Central memory CD4-positive, alpha-beta T cell (primary cell): ENCODE data around the gene IL10RA.
"Not testable (repeated sequence)": the region's sequence is repeated elsewhere in the genome, so short reads cannot be mapped to it uniquely, and the experiment has no call there.

Experiments
- DNase-seq: peaks from one replicate; pipeline ENCODE4 v3.0.0; 2022

The IL10RA gene

DNA sequence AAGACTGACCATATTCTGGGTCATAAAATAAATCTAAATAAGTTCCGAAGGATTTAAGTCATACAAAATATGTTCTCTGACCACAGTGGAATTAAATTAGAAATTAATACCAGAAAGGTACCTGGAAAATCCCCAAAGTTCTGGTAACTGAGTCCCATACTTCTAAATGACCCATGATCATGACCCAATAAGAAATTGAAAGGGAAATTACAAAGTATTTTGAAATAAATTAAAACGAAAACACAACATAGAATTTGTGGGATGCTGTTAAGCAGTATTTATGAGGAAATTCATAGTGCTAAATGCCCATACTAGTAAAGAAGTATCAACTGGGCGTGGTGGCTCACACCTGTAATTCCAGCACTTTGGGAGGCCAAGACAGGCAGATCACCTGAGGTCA is 23.4 kb upstream of the IL10RA start:
- DNase-seq: no peak

DNA sequence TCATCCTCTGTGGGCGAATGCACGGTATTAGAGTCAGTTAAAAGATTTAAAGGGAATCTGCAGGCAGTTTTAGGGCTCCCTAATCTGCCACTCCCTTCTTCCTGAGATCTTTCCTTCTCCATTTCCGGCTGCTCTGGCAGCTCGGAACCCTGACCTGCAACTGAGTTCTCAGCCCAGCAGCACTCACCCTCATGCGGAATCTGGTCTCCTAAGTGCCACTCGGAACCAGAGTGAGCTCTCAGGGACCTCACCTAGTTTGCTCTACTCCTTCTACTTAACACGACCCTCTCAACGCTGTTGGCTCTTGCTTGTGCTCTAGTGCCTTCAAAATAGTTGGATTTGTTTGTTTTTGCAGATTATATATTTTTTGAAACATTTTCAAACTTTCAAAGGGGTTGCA is 19.3 kb upstream of the IL10RA start:
- DNase-seq: no peak

DNA sequence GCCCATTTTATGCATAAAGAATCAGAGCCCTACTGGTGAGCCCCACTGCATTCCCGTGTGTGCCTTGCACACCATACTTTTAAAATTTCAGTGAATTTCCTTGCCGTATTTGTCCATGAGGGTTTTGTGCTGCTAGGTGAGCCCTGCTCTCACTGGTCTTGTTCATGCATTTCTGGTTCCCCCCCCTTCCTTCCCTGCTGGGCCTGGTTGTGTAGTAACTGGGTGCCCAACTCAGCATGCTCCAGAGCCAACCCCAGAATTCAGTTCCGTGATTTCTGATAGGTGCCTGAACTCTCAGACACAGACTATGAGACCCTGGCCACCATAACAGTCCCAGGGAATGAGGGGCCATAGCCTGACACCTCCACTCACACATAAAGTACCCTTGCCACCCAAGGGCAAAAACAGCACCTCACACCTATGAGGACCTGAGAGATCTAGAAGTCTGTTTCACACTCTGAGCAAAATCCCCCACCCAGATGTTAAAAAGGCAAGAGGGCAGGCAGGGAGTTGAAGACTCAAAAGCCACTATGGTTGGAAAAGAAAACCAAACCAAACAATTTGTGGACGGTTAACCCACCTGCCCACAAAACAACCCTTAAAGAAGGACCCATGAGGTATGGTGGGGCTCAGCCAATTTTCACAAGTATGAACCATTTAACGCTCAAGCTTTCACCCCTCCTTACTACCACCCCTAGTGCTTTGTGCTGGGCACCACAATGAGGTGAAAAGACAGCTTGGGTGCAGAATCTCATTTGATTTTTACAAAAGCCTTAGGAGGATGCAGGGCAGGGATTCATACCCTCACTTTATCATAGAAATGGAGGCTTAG is 16.8 kb upstream of the IL10RA start:
- no peak for DNase-seq

DNA sequence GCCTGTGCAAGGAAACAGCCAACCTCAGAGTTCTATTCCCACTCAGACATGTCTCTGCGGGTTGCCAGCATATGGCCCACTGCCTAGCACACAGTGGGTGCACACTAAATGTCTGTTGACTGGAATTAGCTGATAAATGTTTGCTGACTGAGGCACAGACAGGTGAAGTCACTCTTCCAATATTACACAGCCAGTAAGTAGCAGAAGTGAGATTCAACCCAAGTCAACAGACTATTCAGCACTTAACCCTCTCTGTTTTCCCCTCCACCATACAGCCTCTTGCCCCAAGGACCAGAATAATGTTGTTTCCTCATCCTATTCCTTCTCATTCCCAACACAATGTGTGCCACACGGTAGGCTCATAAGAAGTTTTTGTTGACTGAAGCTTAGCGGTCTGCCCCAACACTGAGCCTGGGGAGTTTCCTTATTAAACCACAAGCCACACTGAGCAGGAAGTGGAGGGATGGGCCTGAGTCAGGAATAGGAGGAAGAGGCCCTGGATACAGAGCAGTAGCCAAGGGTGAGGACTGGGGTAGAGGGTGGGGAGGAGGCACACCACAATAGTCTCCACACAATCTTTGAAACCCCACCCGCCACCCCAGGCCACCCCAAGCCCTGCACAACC is 15.7 kb upstream of the IL10RA start:
- DNase-seq: peak; percentile 48

DNA sequence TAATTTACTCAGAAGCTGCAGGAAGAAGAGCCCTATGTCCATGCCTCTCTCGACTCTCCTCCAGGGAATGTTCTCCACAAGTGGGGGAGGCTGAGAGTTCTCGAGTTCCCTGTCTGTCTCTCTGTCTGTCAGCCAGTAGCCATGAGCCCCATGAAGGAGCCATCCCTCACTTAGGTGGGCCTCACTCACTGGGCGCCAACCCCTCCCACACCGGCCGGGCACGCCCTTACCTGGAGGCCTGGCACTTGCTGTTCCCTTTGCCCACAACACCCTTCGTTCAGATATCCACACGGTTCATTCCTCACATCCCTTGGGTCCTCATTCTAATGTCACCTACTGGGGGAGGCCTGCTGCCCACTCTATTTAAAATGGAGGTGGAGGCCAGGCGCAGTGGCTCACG is 14.2 kb upstream of the IL10RA start:
- no peak for DNase-seq

DNA sequence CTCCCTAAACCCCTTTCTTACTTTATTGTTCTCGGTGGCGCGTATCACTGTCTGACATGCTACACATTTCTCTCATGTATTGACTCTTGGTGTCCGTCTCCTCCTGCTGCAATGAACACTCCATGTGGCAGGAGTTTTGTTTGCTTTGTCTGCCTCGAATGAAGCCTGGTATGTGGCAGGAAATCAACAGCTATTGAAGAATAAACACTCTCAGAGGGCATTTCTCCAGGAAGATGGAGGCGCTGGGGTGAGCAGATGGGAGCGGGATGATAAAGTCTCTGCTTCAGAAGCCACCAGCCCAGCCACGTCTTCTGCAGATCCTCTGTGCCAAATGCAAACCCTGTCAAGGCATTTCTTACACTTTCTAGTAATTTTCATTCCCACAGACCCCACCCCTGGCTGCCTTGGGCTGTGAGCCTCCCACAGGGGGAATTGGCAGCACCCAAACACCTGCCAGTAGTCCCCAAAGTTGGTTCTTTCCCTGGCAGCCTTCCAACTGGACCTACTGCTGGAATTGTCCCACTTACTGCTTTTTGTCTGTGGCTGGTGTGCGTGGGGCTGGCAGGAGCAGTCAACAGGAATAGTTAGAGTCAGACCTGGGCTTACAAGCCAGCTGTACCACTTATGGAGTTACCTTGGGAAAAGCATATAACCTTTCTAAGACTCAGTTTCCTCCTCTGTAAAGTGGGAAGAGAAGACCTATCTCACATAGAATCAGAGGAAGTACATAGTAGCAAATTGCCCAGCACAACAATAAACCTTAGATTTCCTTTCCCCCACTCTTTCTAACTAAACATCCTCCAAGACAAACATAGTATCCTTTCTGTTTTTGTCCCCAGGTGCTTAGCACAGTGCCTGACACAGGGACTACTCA is 13.3 kb upstream of the IL10RA start:
- no peak for DNase-seq

DNA sequence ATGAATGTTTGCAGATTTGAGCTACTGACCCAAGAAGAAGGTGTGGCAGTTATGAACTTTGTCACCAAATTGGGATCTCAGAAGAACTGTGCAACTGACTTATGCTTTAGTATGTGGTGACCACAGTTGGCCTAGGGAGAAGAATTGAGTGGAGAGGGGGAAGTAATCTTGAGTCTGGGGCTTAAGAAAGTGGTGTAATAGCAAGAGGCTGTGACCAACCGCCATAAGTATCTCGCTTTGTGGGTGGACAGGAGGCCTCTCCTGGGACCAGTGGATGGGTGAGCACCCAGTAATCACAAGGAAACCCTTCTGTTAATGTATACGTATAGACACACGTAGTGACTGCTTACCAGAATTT is 12.7 kb upstream of the IL10RA start:
- DNase-seq: no peak

DNA sequence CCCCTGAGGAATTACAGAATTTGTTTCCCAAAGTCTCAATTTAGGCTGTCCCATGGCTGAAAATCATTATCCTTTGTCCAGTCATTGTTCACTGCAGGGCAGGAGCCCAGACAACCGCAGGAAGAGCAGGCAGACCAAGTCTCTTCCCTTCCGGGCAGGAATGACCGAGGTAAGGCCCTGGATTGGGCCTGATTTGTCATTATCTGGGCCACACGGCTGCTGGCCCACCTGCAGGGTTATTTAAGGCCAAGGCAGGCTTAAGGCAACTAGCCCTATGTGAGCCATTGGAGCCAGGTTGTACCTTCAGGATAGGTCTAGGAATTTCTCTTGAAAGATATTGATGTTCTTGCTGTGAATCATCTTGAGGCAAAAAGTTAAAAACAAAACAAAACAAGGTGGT is 9.7 kb upstream of the IL10RA start:
- no peak for DNase-seq

DNA sequence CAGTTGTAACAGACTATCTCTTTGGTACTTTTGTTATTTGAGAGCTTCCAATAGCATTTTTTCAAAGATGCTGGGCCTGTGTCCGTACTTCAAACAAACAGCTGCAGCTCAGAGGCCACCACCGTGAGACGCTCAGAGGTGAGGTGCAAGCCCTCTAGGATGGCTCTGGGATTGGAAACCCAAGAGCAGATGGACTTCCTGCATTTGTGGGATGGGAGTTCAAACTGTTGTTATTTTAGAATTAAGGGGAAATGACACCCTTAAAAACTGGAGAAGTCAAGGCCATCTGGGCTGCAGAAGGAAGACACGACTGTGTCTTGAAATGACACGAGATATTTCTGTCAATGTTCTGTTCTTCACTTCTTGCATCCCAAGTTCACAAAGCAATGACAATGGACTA is 9.2 kb upstream of the IL10RA start:
- no peak for DNase-seq

DNA sequence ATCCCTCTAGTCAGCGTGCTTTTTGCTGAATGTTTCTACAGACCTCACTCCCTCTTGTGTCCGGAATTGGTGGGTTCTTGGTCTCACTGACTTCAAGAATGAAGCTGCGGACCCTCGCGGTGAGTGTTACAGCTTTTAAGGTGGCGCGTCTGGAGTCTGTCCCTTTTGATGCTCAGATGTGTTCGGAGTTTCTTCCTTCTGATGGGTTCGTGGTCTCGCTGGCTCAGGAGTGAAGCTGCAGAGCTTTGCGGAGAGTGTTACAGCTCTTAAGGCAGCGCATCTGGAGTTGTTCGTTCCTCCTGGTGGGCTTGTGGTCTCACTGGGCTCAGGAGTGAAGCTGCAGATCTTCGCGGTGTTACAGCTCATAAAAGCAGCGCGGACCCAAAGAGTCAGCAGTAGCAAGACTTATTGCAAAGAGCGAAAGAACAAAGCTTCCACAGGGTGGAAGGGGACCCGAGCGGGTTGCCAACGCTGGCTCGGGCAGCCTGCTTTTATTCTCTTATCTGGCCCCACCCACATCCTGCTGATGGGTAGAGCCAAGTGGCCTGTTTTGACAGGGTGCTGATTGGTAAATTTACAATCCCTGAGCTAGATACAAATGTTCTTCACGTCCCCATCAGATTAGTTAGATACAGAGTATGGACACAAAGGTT is 8.5 kb upstream of the IL10RA start:
- DNase-seq: not testable (repeated sequence)

DNA sequence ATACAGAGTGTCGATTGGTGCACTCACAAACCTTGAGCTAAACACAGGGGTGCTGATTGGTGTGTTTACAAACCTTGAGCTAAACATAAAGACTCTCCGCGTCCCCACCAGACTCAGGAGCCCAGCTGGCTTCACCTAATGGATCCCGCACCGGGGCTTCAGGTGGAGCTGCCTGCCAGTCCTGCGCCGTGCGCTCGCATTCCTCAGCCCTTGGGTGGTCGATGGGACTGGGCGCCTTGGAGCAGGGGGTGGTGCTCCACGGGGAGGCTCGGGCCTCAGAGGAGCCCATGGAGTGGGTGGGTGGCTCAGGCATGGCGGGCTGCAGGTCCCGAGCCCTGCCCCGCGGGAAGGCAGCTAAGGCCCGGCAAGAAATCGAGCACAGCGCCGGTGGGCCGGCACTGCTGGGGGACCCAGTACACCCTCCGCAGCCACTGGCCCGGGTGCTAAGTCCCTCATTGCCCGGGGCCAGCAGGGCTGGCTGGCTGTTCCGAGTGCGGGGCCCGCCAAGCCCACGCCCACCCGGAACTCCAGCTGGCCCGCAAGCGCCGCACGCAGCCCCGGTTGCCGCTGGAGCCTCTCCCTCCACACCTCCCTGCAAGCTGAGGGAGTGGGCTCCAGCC is 7.8 kb upstream of the IL10RA start:
- not testable (repeated sequence) for DNase-seq

DNA sequence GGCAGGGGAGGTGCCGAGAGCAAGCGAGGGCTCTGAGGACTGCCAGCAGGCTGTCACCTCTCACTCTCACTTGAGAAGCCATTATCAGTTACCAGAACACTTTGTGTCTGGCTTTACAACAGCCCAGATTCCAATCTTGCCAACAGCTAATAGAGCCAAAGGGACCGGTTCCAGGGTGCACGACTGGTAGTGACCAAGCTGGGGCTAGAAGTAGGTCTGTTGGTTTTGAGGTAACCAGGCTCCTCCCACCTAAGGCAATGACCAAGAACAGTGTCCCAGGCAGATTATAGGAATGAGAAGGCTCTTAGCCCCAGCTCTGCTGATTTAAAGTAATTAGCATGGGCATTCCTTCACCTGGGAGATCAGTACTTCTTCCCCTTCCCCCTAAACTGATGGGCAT is 7.2 kb upstream of the IL10RA start:
- no peak for DNase-seq

DNA sequence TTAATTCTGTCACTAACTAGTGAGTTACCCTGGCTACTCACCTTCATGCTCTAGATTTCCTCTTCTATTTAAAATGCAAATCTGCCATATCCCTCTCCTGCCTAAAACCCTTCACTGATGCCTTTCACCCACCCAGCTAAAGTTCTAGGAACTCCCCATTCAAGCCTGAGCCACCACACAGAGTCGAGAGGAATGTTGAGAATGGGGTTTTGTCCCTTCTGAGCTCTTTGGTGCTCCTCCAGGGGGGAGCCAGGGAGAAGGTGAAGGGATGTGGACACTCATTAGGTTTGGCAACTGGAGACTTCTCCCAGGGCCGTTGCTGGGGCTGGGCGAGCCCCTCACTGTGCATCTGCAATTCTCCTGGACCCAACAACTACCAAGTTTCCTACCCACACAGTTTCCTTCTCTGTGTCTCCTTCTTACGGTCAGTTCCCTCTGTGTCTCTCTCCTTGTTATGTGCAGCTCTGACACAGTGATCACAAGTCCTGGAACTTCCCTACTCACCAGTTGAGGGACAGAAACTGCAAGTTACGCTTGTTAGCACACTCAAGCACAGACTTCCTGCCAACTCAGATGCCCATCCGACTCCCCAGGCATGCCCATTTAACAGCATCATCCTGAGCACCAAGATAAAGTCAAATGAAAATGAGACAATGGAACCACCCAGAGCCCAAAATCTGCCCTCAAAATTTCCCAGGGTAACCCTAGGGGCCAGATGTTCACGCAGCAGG is 6.5 kb upstream of the IL10RA start:
- no peak for DNase-seq

DNA sequence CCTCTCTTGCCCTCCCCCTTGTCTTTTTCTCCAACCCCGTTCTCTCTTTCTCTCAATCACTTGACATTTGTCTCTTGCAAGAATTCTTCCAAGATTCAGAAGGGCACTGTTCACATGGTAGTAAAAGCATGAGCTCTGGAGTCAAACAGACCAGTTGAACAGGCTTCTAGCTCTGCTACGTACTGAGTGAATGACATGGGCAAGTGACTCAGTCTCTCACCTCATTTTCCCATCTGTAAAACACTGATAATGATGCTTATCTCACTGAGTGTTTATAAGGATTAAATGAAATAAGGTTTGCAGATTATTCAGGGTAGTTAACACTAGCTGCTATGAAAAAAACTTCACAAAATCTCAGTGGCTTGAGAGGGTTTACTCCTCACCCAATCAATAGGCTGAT is 5.9 kb upstream of the IL10RA start:
- DNase-seq: no peak

DNA sequence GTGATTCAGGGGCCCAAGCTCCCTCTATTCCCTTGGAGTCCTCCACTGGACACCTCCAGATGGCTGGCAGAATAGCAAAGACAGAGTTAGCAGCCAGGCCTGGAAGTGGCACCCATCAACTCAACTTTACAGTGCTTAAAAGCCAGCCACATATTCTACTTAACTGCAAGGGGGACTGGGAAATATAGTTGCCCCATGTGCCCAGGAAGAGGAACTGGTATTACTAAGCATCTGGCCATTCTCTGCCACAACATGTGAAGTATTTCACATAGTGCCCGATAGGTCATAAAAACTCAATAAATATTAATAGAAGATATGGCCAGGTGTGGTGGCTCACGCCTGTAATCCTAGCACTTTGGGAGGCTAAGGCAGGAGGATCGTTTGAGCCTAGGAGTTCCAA is 5.5 kb upstream of the IL10RA start:
- no peak for DNase-seq

DNA sequence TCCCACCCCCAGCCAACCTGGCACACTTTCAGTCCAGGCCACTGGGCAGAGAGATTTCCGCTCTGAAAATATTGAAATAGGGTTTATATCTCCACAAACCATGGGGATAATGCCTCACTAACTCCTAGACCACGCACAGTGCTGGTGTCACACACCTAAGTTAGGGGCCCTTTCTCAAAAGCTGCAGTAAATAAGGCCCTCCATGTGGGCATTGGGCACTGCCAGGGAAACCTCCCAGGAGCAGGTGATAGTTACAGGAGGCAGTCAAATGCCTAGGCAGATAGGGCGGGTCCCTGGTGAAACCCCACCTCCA is 3.1 kb upstream of the IL10RA start:
- DNase-seq: no peak

DNA sequence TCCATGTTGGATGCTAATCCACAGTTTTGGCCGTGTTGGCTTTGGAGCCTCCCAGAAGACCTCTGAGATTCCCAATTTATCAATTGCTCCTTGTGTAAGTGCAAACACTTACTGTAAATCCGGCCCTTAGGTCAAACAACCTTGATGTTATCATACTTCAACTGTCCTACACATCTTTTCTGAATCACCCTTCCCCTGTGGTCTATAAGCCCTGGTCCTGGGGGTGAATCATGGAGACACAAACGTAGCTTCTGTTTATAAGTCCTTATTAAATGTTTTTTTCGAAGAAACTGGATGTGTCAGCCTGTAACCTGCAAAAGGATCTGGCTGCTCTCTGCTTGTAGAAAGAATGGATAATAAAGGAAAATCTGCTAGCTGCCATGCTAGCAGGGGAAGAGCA is 1.7 kb upstream of the IL10RA start:
- DNase-seq: no peak

DNA sequence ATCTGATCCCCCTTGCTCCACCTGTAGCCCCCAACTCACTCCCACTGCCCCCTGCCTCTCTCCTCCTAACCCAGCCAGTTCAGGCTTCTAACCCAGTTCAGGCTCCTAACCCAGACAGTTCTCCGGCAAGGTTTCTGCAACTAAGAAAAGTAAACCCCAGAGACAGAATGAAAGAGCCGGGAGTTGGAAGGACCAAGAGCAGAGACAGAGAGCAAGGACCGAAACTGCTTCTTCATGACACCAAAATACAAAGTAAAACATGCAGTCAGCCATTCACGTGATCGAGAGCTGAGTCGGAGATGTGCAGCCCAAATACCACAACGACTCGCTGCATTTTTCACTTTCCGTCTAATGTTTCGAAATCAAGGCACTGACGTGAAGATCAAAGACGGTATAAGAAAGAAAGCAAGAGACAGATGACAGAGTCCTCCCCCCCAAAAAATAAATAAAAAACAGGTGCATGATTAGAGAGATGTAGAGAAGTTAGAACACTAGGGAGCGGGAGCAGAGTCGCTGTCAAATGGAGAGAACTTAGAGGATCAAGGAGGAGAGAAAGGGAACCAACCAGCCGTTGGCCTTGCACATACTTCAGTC is 884 bp downstream of the IL10RA start:
- peak; percentile 79 for DNase-seq

DNA sequence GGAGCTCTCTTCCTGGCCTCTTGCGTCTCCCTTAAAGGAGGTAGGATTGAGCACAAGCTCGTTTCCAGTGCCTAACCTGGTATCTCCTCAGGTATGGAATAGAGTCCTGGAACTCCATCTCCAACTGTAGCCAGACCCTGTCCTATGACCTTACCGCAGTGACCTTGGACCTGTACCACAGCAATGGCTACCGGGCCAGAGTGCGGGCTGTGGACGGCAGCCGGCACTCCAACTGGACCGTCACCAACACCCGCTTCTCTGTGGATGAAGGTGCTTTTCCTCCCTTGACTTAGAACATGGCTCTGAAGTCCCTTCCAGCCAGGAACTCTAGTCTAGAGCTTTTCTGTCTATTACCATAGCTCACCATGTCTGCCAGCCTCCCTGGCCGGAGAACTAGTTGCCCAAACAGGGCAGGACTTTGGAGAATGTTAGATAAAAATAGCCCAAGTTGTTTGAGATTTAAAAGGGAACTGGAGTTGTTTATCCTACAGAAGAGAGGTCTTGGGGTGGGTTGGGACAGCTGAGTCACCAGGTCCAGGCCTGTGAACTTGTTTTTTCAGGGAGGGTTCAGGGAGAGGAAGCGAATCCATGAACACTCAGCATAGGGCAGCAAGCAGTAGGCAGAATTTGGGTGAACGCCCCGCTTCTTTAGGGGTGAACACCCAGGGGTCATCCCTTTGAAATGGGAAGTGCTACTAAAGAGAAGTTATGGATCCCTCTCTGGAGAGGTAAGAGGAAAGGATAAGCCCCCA is 3.3 kb downstream of the IL10RA start:
- no peak for DNase-seq

DNA sequence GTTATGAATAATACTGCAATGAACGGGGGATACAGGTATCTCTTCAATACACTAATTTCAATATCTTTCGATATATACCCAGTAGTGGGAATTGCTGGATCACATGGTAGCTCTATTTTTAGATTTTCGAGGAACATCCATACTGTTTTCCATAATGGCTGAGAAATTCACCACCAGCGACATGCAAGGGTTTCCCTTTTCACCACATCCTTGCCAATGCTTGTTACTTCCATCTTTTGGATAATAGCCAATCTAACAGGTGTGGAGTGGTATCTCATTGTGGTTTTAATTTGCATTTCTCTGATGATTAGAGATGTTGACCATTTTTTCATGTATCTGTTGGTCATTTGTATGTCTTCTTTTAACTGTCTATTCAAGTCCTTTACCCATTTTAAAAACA is 5.9 kb downstream of the IL10RA start:
- no peak for DNase-seq

DNA sequence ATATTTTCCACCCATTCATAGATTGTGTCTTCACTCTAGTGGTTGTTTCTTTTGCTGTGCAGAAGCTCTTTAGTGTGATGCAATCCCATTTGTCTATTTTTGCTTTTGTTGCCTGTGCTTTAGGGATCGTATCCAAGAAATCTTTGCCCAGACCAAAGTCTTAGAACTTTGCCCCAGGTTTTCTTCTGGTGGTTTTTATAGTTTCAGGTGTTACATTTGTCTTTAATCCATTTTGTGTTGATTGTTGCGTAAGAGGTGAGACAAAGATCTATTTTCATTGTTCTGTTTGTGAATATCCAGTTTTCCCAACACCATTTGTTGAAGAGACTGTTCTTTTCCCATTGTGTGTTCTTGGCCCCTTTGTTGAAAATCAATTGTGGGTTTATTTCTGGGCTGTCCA is 6.4 kb downstream of the IL10RA start:
- no peak for DNase-seq
